NK-92 (cell line): Measurements from ENCODE around the gene VAV1.
A peak's percentile ranks its signal among the peaks of the same experiment; 100 is the strongest.

Experiments used
- DNase-seq: peaks from one replicate; lab custom pipeline; 2025; ENCODE audit not compliant: unreplicated experiment; lab: John Stamatoyannopoulos, UW

Gene VAV1

GRCh38 chr19:6772028-6772865 is at the start of gene VAV1:
Gene VAV1, plus strand, starts transcription at chr19:6772708. Its CDS starts 100 bp downstream, at chr19:6772808.
- DNase-seq = no peak

DNA sequence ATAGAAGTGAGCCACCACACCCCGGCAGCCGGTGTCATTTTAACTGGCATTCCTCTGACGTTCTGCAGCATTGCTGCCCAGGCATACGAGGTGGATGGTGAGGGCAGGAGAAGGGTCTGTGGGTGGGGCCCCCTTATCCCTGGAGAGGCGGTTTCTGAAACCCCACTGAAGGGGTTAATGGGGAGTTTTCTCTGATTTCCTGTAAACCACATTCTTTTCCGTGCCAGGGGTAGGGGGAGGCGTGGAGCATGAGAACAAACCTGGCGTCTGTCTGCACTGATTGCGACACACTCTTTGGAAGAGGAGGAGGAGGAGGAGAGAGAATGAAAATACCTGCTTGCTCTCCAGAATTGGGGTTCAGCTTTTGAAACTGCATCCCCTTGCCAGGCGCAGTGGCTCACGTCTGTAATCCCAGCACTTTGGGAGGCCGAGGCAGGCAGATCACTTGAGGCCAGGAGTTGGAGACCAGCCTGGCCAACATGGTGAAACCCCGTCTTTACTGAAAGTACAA is 49.3 kb upstream of the VAV1 start:
- DNase-seq = no peak

DNA sequence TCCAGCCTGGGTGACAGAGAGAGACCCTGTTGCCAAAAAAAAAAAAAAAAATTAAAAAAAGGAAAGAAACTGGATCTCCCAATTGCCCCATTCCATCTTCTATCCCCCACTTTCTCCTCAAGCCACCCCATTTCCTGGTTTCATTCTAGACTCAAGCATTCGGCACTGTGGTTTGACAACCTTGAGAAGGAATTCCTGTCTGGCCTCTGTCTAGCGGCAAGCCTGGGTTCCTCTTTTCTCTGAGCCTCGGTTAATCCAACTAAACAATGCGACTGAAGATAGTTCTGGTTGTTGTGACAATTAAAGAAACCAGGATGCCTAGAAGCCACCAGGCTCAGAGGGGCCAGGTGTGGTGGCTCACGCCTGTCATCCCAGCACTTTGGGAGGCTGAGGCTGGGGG is 48.8 kb upstream of the VAV1 start:
- no peak for DNase-seq

DNA sequence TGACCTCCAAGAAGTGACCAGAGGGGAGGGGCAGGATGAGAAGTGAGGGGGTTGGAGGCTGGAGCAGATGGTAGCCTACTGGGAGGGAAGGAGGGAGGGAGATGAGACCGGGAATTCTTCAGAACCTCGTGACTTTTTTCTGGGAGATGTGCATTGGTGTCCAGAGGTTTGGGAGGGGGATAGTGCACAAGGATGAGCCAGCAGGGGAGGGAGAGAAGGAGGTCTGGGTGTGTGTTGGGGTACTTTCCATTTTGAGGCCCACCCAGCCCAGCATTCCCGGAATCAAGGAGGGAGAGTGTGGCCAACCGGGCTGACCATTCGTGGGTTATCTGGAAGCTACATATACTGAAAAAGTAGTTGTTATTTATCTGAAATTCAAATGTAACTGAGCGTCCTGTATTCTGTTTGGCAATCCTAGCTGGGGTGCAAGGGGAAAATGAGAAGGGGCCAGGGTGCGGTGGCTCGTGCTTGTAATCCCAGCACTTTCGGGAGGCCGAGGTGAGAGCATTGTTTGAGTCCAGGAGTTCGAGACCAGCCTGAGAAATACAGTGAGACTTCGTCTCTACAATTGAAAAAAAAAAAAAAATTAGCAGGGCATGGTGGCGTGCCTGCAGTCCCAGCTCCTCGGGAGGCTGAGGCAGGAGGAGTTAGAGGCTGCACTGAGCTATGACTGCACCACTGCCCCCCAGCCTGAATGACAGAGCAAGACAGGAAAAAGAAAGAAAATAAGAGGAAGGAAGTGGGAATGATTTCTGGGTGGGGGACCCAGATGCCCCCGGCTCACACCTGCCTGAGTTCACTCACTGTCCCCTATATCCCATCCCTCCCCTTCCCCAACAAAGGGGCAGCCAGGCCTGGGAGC is 47.6 kb upstream of the VAV1 start:
- no peak for DNase-seq

GRCh38 chr19:6725513-6726231 is 46.8 kb upstream of the VAV1 start:
- no peak for DNase-seq

- DNase-seq = no peak
Measured at GRCh38 chr19:6728346-6728745, 44.2 kb upstream of the VAV1 start.

DNA sequence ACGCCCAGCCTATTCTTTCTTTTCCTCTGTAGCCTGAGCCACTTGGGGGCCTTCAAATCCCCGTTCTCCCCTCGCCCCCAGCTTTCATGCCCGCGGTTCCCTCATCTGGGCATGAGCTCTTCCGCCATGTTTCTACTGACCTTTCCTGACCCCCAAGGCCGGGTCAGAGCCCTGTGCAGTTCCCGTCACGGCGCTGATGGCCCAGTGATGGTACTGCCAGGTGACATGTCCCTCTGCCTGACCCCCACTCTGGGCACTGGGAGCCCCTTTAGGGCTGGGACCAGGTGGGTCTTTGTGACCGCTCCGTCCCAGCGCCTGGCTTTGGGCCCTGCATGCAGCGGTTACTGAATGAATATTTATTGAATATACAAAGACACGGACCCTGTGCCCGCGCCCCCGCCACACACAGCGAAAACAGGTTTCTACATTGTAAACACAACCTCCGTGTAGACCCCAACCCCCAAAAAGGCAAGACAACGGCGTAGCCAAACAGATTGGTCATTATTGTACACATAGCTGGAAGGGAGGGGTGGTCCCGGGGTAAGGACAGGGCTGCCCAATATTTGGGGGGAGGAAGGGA is 42.8 kb upstream of the VAV1 start:
- DNase-seq = no peak

DNA sequence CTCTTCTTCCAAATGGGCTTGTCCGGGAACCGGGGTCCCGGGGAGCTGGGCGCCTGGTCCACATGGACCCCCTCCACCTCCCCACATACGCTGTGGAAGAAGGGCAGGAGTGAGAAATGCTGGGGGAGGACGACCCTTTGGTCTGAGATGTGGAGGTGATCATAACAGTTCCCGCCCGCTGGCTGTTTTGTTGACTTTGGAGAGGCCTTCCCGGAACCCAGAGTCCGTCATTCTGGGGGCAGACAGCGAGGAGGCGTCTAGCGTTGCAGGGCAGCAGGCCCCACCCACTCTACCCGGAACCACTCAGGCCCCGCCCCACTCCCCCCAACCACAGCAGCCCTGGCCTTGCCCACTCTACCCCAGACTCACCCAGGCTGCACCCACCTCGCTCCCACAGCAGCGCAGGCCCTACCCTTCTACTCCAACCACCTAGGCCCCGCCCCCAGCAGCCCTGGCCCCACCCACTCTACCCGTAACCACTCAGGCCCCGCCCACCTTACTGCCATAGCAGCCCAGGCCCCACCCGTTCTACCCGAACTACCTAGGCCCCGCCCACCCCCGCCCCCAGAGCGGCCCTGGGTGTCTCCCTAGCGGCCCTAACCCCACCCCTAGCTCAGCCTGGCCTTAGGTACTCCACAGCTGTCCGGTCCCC is 42.2 kb upstream of the VAV1 start:
- DNase-seq = no peak

DNA sequence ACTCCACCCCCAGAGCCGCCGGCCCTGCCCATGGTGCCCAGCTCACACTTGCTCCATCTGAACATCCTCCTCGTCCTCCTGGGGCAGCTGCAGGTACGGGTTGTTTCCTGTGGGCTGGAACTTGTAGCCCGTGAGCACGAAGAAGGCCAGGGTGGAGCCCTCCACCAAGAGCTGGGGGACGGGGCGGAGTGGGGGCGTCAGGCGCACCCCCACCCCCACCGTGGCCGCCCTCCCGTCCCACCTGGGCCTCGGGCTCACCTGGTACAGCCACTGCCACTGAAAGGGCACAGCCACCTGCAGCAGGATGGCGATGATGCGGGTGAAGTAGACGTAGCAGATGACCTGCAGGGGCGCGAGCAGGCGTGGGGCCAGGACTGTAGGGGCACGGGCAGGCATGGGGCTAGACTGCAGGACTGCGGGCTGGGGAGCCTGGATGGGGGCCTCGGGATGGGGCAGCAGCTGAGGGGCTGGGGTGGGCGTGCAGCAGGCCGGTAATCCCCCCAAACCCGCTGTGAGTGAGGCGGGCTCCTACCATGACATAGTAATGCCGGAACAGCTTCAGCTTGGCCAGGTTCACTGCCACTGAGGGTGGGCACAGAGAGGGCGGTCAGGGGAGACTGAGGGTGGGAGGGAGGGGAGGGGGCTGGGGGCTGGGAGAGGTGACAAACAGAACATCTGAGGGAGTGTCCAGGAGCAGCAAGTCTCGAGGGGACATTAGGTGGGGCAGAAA is 41.4 kb upstream of the VAV1 start:
- no peak for DNase-seq

DNA sequence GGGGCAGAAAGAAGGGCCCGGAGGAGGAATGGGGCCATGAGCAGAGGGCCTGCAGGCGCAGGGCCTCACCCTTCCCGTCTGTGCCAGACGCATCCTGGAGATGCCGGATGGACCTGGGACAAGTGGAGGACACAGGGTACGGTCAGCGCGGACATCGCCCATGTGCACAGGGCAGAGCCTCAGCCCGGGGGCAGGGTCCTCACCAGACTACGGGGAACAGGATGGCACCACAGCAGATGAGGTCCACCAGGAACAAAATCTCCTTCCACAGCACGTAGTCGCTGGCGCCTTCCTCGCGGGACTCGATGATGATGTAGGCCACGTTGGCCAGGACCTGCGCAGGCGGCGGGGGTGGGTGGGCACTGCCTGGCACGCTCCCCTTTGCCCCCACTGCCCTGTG is 40.7 kb upstream of the VAV1 start:
- no peak for DNase-seq

DNA sequence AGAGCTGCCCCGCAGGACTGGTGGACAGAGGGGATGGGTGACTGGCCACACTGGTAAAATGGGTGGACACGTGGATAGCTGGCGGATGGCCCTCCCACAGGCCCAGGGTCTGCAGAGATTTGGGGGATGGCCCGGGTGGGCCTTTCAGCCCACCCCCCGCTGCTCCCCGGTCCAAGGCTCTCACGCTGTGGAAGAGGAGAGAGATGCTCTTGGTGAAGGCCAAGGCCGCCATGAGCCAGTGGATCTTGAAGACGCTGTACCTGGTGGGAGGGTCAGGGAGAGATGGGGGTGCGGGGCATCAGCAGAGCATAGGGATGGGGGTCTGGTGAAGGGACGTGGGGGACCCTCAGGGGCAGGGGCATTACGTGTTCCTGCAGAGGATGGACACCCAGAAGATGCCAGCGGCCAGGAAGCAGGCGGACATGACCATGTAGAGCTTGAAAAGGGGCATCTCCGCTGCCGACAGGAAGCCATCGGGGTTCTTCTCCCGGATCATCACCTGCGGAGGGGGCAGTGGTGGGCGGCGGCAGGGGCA is 39.6 kb upstream of the VAV1 start:
- DNase-seq = no peak

GRCh38 chr19:6733338-6734095 is 39.0 kb upstream of the VAV1 start:
- DNase-seq = no peak

- DNase-seq = no peak
Measured at GRCh38 chr19:6734096-6734696, 38.3 kb upstream of the VAV1 start.

GRCh38 chr19:6735181-6735911 is 37.2 kb upstream of the VAV1 start:
- no peak for DNase-seq

GRCh38 chr19:6736169-6736916 is 36.2 kb upstream of the VAV1 start:
- DNase-seq = no peak

- DNase-seq = no peak
Measured at GRCh38 chr19:6736917-6737283, 35.6 kb upstream of the VAV1 start.

DNA sequence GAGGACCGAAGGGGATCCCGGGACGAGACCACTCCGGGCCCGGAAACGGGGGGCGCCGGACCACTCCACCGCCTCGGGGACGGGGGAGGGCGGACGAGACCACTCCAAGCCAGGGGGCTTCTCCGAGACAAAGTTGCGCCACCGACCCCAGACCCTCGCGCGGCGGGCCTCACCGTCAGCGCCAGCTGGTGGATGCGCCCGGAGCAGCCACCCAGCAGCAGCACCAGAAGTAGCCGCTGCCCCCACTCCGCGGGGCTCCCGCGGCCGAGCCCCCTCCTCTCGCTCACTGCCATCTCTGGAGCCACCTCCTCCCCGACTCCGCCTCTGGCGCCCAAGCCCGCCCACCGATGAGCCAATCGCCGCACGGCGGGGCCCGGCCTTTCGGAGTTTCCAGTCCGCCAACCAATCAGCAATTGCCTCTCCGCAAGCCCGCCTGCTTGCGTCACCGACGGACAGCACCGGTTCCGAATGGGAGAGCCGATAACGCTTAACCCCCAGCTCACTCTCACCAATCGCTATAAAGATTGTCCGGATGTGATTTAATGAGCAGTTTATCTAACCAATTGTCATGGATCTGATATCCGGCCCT is 35.1 kb upstream of the VAV1 start, which contains the start of gene GPR108:
Gene GPR108, minus strand, starts transcription at position 297 of the 589 bp plus-strand sequence. Its CDS starts 4 bp downstream, at position 293.
- peak; percentile 92 for DNase-seq
